OCI-M1 (cell line): ENCODE measurements around the gene SLC35B1.
"Not testable (repeated sequence)": the region's sequence is repeated elsewhere in the genome, so short reads cannot be mapped to it uniquely, and the experiment has no call there.

Source experiments
- DNase-seq: peaks from one replicate; lab custom pipeline; 2025; lab: John Stamatoyannopoulos, UW

Gene SLC35B1

GRCh38 chr17:49734515-49735490 is 27.0 kb upstream of the SLC35B1 start:
- DNase-seq, result no peak

- DNase-seq, result no peak
Measured at GRCh38 chr17:49731435-49731831, 23.7 kb upstream of the SLC35B1 start.

- no peak for DNase-seq
Measured at GRCh38 chr17:49730785-49731434, 23.1 kb upstream of the SLC35B1 start.

GRCh38 chr17:49730078-49730784 is 22.5 kb upstream of the SLC35B1 start:
- DNase-seq, result no peak

GRCh38 chr17:49729069-49729468 is 21.3 kb upstream of the SLC35B1 start:
- no peak for DNase-seq

- DNase-seq, result no peak
Measured at GRCh38 chr17:49728425-49728824, 20.7 kb upstream of the SLC35B1 start.

- no peak for DNase-seq
Measured at GRCh38 chr17:49727380-49727779, 19.6 kb upstream of the SLC35B1 start.

- DNase-seq, result no peak
Measured at GRCh38 chr17:49725452-49726130, 17.8 kb upstream of the SLC35B1 start.

GRCh38 chr17:49724552-49724951 is 16.8 kb upstream of the SLC35B1 start:
- DNase-seq, result not testable (repeated sequence)

- no peak for DNase-seq
Measured at GRCh38 chr17:49723423-49723822, 15.7 kb upstream of the SLC35B1 start.

- DNase-seq, result no peak
Measured at GRCh38 chr17:49722066-49722465, 14.3 kb upstream of the SLC35B1 start.

- DNase-seq, result no peak
Measured at GRCh38 chr17:49717371-49717861, 9.7 kb upstream of the SLC35B1 start.

GRCh38 chr17:49716668-49717364 is 9.1 kb upstream of the SLC35B1 start:
- no peak for DNase-seq

GRCh38 chr17:49715717-49716279 is 8.0 kb upstream of the SLC35B1 start:
- no peak for DNase-seq

- DNase-seq, result no peak
Measured at GRCh38 chr17:49715216-49715615, 7.5 kb upstream of the SLC35B1 start.

GRCh38 chr17:49708515-49709183 is 885 bp upstream of the SLC35B1 start:
- DNase-seq, result peak; percentile 72

- peak; percentile 40 for DNase-seq
Measured at GRCh38 chr17:49707246-49707607, 537 bp downstream of the SLC35B1 start.

GRCh38 chr17:49705254-49705653 is 2.5 kb downstream of the SLC35B1 start:
- DNase-seq, result no peak

- DNase-seq, result peak; percentile 34
Measured at GRCh38 chr17:49703557-49704277, 4.0 kb downstream of the SLC35B1 start.

- no peak for DNase-seq
Measured at GRCh38 chr17:49700960-49701359, 6.8 kb downstream of the SLC35B1 start.
